SJCRH30 (cell line): ENCODE measurements around the gene PFN4. TPM values are rescaled to one million over a fixed set of nuclear protein-coding genes. Genes with fewer than 3 reads are reported as not detected.
"Not testable (repeated sequence)": the region's sequence is repeated elsewhere in the genome, so short reads cannot be mapped to it uniquely, and the experiment has no call there.

Experiments used
- DNase-seq, 2 experiments: peaks; one replicate each; pipeline ENCODE4 v3.0.0-alpha.2; 2015 to 2020
- H3K27ac ChIP-seq: fragments of 250-450 bp; sonication (Bioruptor Pico); 2 replicates; pipeline ENCODE4 v1.5.1; 2020; ENCODE audit warnings: mild to moderate bottlenecking, moderate library complexity
- H3K27me3 ChIP-seq: fragments of 250-450 bp; sonication (Bioruptor Pico); 2 replicates; pipeline ENCODE4 v1.5.1; 2020; ENCODE audit warnings: mild to moderate bottlenecking, moderate library complexity
- H3K36me3 ChIP-seq: fragments of 250-450 bp; sonication (Bioruptor Pico); 2 replicates; pipeline ENCODE4 v1.5.1; 2020; ENCODE audit warnings: mild to moderate bottlenecking, moderate library complexity
- H3K4me1 ChIP-seq: fragments of 250-450 bp; sonication (Bioruptor Pico); 2 replicates; pipeline ENCODE4 v1.5.1; 2020; ENCODE audit warnings: mild to moderate bottlenecking, moderate library complexity
- H3K4me3 ChIP-seq: fragments of 250-450 bp; sonication (Bioruptor Pico); 2 replicates; pipeline ENCODE4 v1.5.1; 2020; ENCODE audit warnings: mild to moderate bottlenecking, moderate library complexity
- H3K9me3 ChIP-seq: fragments of 250-450 bp; sonication (Bioruptor Pico); replicated peaks from 2 replicates; pipeline ENCODE4 v1.5.1; 2020; ENCODE audit warnings: mild to moderate bottlenecking, moderate library complexity
- total RNA-seq: library from RNA; depleted of rRNA; stranded (reverse); fragments of >200 nt; shearing (Covaris generic); gene quantifications from 2 replicates; pipeline ENCODE4 v1.2.3, GENCODE V29; 2014

PFN4 gene
- total RNA-seq, 1 experiment from 2014 or later, result 0.81 TPM

DNA sequence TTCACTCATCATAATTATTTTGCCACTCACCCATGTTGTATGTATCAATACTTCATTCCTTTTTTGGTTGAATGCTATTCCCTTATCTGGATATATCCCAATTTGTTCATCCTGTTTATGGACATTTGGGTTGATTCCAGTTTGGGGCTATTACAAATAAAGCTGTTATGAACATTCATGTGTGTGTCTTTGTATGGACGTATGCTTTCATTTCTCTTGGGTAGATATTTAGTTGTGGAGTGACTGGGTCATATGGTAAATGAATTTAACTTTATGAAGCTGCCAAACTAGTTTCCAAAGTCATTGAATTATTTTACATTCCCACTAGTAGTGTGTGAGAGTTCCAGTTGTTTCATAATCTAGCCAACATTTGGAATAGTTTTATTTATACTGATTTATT lies 2.8 kb upstream of the PFN4 start:
- Histone ChIP-seq H3K27ac (no peak overlapping the region), H3K4me3 (no peak overlapping the region), H3K4me1 (peaks cover 5% of the 10 kb centered on the region; the same call in 1 of the 2 replicates), H3K36me3 (no peaks in the 10 kb centered on the region), H3K9me3 (no peaks in the 10 kb centered on the region), H3K27me3 (no peaks in the 10 kb centered on the region)
- no peak for DNase-seq

DNA sequence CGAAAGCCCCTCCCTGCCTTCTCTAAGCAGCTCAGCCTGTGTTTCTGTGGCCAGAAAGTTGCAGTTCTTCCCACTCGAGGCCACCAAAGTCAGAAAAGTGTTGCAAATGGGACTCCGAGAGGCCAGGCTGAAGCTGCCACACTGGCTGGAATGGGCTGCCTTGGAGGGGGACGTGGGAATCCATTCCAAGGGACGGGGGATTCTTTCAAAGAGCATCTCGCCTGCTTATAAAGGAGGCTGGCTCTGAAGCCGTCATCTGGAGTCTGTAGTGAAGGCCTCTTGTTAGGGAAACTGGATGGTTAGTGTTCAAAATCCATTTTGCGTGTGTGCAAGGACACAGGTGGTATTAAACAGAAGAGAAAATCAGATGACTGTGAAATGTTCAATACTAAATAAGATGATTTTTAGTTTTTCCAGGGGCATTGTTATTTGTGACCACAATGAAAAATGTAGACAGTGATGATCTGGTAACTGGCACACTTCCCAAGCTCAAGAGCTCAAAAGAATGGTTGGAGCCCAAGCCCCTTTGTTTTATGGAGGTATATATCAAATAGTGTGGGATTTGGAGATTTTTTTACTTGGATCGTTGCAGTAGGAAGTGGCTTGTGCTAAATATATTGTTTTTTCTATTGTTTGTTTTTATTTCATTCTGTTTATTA lies 917 bp upstream of the PFN4 start:
- no peaks in the 10 kb centered on the region for H3K9me3 ChIP-seq
- peaks cover 5% of the 10 kb centered on the region; the same call in 1 of the 2 replicates for H3K4me1 ChIP-seq
- H3K4me3 ChIP-seq, result peak overlapping the region; percentile 77
- no peaks in the 10 kb centered on the region for H3K36me3 ChIP-seq
- DNase-seq, result no peak
- H3K27me3 ChIP-seq, result no peaks in the 10 kb centered on the region
- peak overlapping the region; percentile 73 for H3K27ac ChIP-seq

DNA sequence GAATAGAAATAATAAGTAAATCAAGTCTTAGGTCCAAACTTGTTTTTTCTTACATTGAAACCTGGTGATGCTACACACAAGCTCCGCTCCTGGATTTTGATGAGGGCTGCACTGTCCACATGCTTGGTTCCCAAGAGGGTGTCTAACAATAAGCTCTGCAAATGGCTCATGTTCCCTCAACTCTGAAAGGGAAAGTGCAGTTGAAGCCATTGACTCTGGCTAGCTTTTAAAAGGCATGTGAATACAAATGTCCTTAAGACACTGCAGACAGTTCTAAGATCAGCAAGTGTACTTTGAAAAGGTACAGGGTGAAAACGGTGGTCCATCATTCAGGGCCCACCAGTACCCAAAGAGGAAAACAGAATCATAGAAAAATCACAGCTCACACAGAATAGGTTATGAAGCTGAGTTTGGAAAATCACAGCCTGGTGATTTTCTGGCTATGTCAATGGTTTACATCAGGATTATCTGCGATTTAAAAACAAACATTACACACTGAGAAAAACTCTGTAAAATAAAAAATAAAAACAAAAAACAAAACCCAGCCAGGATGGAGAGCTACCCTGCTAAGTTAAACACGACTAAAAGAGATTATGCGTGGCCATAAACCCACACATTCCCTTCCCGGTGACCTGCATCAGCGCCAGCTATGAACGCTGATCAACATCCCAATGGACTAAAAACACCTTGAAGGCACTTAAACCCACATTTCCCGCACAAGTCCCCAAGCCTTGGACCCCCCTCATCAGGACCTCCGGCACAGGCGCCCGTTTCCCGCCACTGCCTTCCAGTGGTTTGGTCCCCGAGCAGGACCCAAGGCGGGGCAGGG lies 554 bp downstream of the PFN4 start:
- peak in 1 of 2 experiments; percentile 49 for DNase-seq

DNA sequence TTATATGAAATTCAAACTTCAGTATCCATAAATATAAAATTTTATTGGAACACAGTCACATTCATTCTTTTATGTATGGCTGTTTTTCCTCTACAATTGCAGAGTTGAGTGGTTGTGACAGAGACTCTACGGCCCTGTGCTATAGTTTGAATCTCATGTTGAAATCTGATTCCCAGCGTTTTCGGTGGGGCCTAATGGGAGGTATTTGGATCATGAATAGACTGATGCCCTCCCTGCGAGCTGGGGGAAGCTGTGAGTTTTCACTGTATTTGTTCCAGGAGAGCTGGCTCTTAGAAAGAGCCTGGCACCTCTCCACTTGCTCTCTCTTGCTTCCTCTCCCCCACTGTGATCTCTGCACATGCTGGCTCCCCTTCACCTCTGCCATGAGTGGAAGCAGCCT lies 1.7 kb downstream of the PFN4 start:
- H3K36me3 ChIP-seq, result no peaks in the 10 kb centered on the region
- DNase-seq, result peak in 1 of 2 experiments; percentile 47
- H3K4me1 ChIP-seq, result peaks cover 5% of the 10 kb centered on the region; the same call in 1 of the 2 replicates
- no peaks in the 10 kb centered on the region for H3K27me3 ChIP-seq
- H3K27ac ChIP-seq, result no peak overlapping the region
- no peaks in the 10 kb centered on the region for H3K9me3 ChIP-seq
- H3K4me3 ChIP-seq, result no peak overlapping the region

More for the DNA sequence above, 554 bp downstream of the PFN4 start:
- H3K36me3 ChIP-seq, result no peaks in the 10 kb centered on the region
- peaks cover 5% of the 10 kb centered on the region; the same call in 1 of the 2 replicates for H3K4me1 ChIP-seq
- H3K4me3 ChIP-seq, result peak overlapping the region; percentile 77
- H3K9me3 ChIP-seq, result no peaks in the 10 kb centered on the region
- peak overlapping the region; percentile 73 for H3K27ac ChIP-seq
- no peaks in the 10 kb centered on the region for H3K27me3 ChIP-seq

DNA sequence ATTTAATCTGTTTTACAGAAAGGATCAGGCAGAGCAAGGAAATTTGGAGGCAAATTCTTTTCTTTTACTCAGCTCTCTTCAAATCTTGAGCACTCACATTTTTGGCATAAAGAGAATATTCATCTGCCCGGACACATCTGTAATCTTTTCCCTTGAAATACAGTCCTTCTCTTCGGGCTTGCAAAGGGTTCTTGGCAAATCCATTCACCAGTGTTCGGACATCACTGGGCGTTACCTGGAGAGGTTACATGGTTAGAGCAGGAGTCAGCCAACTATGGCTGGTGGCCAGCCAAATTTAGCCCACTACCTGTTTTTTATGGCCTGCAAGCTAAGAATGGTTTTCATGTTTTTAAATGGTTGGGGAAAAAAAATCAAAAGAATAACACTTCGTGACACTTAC lies 2.1 kb downstream of the PFN4 start:
- Histone ChIP-seq H3K9me3 (no peaks in the 10 kb centered on the region), H3K27ac (no peak overlapping the region), H3K36me3 (no peaks in the 10 kb centered on the region)

DNA sequence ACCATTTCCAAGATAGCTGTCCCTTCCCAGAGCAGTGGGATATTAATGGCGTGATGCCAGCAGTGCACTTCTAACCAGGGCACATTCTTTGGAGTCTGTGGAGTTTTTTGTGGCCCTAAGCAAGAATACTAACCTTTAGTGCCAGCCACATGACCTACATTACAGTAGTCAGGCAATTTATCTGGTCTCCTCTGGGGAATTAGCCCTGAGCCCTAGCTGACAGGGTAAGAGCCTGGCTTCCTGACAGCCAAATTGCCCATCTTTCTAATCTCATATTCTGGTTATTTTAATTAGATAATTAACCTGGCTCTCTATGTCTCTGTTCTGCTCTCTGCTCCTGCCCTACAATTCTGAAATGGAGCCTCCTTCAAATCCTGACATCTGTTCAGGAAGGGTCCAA lies 5.2 kb downstream of the PFN4 start:
- DNase-seq, result no peak
- no peaks in the 10 kb centered on the region for H3K36me3 ChIP-seq
- no peak overlapping the region for H3K4me3 ChIP-seq
- H3K27ac ChIP-seq, result no peak overlapping the region
- H3K4me1 ChIP-seq, result no peaks in the 10 kb centered on the region
- H3K27me3 ChIP-seq, result no peaks in the 10 kb centered on the region
- H3K9me3 ChIP-seq, result no peaks in the 10 kb centered on the region

More for the DNA sequence above, 2.1 kb downstream of the PFN4 start:
- Histone ChIP-seq H3K4me1 (peaks cover 5% of the 10 kb centered on the region; the same call in 1 of the 2 replicates), H3K4me3 (no peak overlapping the region), H3K27me3 (no peaks in the 10 kb centered on the region)
- DNase-seq, result no peak

DNA sequence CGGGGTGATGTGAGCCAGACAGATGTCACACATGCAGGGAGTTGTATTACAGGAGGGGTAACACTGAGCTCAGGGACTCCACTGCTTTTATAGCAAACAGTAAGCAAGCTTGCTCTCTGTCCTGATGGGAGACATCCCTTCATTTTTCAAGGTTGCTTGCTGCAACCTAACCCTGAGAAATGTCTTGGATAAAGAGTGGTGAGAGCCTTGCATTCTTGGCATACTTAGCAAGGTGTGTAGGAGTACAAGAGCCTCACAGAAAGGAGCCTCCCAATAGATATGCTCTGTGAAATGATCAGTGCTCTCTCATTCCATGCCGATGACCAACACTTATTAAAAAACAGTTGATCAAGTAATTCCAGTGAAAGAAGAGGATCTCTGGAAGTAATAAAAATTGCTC lies 8.1 kb downstream of the PFN4 start:
- Histone ChIP-seq H3K27ac (no peak overlapping the region), H3K4me3 (no peak overlapping the region), H3K27me3 (no peaks in the 10 kb centered on the region), H3K9me3 (no peaks in the 10 kb centered on the region), H3K36me3 (no peaks in the 10 kb centered on the region), H3K4me1 (peaks cover 2% of the 10 kb centered on the region; the same call in 1 of the 2 replicates)
- no peak for DNase-seq

DNA sequence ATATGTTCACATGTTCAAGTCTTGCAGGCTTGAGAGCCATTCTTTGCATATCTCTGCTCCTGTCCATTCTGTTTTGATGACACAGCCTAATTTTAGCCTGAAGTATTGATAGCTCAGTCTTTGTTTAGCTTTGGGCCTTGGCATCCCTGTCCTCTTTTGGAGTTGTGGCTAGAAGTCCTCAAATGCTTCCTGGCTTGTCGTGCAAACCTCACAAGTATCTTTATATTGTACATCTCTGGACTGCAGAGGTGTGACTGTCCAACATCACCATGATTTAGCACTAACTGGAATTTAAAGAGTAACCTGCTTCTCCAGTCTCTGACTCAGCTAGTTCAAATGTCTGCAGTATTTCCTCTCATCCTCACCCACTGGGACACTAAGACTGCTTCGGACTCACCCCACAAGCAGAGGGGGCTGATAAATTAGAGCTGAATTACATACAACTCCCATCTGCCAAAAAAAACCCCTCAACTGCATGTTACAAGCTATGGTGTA lies 11.7 kb downstream of the PFN4 start:
- Histone ChIP-seq H3K27me3 (no peaks in the 10 kb centered on the region), H3K9me3 (peaks cover 8% of the 10 kb centered on the region), H3K4me3 (no peak overlapping the region), H3K27ac (no peak overlapping the region), H3K4me1 (peaks cover 2% of the 10 kb centered on the region; the same call in 1 of the 2 replicates), H3K36me3 (no peaks in the 10 kb centered on the region)
- DNase-seq, result no peak

DNA sequence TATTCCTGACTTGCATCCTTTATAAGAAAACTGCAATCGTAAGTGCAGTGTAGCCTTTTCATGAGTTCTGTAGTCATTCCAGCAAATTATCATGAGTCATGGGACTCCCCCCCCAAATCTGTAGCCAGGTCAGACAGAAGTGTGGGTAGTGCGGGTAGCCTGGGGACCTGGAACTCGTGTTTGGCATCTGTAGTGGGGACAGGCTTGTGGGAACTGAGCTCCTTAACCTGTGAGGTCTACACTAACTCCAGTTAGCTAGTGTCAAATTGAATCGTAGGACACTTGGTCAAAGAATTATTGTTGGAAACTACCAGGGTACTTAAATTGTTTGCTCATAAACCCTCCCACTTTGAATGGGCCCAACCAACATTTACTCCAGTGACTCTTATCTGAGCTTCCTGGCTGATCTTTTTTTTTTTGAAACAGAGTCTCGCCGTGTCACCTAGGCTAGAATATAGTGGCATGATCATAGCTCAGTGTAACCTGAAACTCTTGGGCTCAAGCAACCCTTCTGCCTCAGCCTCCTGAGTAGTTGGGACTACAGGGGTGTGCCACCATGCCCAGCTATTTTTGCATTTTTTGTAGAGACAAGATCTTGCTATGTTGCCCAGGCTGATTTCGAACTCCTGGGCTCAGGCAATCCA lies 12.4 kb downstream of the PFN4 start:
- no peak overlapping the region for H3K27ac ChIP-seq
- no peak overlapping the region for H3K4me3 ChIP-seq
- no peaks in the 10 kb centered on the region for H3K36me3 ChIP-seq
- H3K9me3 ChIP-seq, result peaks cover 9% of the 10 kb centered on the region
- peaks cover 2% of the 10 kb centered on the region; the same call in 1 of the 2 replicates for H3K4me1 ChIP-seq
- no peaks in the 10 kb centered on the region for H3K27me3 ChIP-seq
- DNase-seq, result no peak

DNA sequence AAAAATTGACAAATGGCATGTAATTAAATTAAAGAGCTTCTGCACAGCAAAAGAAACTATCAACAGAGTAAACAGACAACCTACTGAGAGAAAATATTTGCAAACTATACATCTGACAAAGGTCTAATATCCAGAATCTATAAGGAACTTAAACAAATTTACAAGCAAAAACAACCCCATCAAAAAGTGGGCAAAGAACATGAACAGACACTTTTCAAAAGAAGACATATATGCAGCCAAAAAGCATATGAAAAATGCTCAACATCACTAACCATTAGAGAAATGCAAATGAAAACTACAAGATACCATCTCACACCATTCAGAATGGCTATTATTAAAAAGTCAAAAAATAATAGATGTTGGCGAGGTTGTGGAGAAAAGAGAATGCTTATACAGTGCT lies 13.7 kb downstream of the PFN4 start:
- H3K27me3 ChIP-seq, H3K4me1 ChIP-seq, H3K4me3 ChIP-seq, H3K27ac ChIP-seq, H3K36me3 ChIP-seq, DNase-seq: not testable (repeated sequence)
- peaks cover 12% of the 10 kb centered on the region for H3K9me3 ChIP-seq

DNA sequence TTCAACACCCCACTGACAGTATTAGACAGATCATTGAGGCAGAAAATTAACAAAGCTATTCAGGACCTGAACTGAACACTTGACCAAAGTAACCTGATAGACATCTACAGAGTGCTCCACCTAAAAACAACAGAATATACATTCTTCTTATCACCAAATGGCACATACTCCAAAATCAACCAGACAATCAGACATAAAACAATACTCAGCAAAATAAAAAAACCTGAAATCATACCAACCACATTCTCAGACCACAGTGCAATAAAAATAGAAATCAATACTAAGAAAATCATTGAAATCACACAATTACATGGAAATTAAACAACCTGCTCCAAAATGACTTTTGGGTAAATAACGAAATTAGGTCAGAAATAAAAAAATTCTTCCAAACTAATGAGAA lies 15.8 kb downstream of the PFN4 start:
- Histone ChIP-seq H3K4me1 (peaks cover 2% of the 10 kb centered on the region; the same call in 1 of the 2 replicates), H3K27ac (no peak overlapping the region), H3K36me3 (no peaks in the 10 kb centered on the region), H3K4me3 (no peak overlapping the region), H3K9me3 (peaks cover 12% of the 10 kb centered on the region), H3K27me3 (no peaks in the 10 kb centered on the region)
- DNase-seq, result no peak

DNA sequence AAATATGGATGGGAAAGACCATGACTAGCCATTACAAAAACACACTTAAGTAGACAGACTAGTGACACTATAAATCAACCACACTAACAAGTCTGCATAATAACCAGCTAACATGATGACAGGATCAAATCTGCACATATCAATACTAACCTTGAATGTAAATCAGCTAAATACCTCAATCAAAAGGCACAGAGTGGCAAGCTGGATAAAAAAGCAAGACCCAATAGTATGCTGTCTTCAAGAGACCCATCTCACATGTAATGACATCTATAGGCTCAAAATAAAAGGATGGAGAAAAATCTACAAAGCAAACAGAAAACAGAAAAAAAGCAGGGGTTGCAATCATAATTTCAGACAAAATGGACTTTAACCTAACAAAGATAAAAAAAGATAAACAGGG lies 16.3 kb downstream of the PFN4 start:
- Histone ChIP-seq H3K4me1 (peaks cover 1% of the 10 kb centered on the region; the same call in 1 of the 2 replicates), H3K9me3 (peaks cover 12% of the 10 kb centered on the region), H3K36me3 (no peaks in the 10 kb centered on the region), H3K4me3 (no peak overlapping the region), H3K27me3 (no peaks in the 10 kb centered on the region), H3K27ac (no peak overlapping the region)
- DNase-seq, result no peak

DNA sequence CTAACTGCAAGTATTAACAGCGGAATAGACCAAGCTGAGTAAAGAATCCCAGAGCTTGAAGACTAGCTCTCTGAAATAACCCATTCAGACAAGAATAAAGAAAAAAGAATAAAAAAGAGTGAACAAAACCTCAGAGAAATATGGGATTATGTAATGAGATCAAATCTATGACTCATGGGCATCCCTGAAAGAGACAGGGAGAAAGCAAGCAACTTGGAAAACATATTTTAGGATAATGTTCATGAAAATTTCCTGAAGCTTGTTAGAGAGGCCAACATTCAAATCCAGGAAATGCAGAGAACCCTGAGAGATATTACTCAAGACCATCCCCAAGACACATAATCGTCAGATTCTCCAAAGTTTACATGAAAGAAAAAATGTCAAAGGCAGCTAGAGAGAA lies 17.3 kb downstream of the PFN4 start:
- no peak for DNase-seq
- Histone ChIP-seq H3K9me3 (peaks cover 12% of the 10 kb centered on the region), H3K36me3 (no peaks in the 10 kb centered on the region), H3K4me3 (no peak overlapping the region), H3K27me3 (no peaks in the 10 kb centered on the region), H3K4me1 (no peaks in the 10 kb centered on the region), H3K27ac (no peak overlapping the region)

DNA sequence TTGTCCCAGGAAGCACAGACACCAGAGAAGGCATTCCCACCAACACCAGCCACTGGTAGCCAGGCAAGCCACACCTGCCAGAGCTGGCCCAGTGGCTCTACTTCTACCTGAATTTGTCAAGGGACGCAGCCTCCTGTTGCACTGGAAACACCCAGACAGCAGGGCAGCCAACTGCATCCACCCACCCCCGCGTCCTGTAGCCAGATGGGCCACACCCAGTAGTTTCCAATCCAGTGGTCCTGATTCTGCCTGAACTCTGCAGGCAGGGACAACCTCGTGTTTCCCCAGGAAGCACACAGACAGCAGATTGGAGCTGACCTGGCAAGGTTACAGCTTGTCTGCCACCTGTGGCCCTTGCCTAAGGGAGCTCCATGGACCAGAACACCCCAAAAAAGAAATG lies 18.2 kb downstream of the PFN4 start:
- H3K4me3 ChIP-seq, result no peak overlapping the region
- DNase-seq, result no peak
- no peaks in the 10 kb centered on the region for H3K4me1 ChIP-seq
- H3K36me3 ChIP-seq, result no peaks in the 10 kb centered on the region
- peaks cover 12% of the 10 kb centered on the region for H3K9me3 ChIP-seq
- H3K27me3 ChIP-seq, result no peaks in the 10 kb centered on the region
- H3K27ac ChIP-seq, result no peak overlapping the region
